Keratinocyte (primary cell): ENCODE data around the gene NDEL1. TPM values are rescaled to one million over a fixed set of nuclear protein-coding genes. Genes with fewer than 3 reads are reported as not detected.

Experiments
- DNase-seq: peaks from one replicate; pipeline ENCODE4 v3.0.0-alpha.2; 2011; ENCODE audit warnings: low read depth, missing footprints, low spot score
- FAIRE-seq: peaks from 2 replicates; lab custom pipeline; 2011; peaks lifted over from hg19 to GRCh38; lab: Jason Lieb, UNC
- H2AFZ ChIP-seq: 2 replicates; pipeline ENCODE4 v1.6.0; 2012; ENCODE audit warnings: low read length, control low read depth, inconsistent platforms; ENCODE audit not compliant: control insufficient read depth
- H3K27ac ChIP-seq: 2 replicates; pipeline ENCODE4 v1.5.1; 2011; ENCODE audit warnings: low read length; ENCODE audit not compliant: control insufficient read depth, insufficient read depth
- H3K27me3 ChIP-seq: 3 replicates; pipeline ENCODE4 v1.6.0; 2011; ENCODE audit warnings: low read length; ENCODE audit not compliant: control insufficient read depth, insufficient read depth; ENCODE audit errors: extremely low read depth
- H3K36me3 ChIP-seq, 2 experiments: 2 replicates in 1 of 2; 3 replicates in 1 of 2; pipeline ENCODE4 v1.5.1; 2011; ENCODE audit warnings: low read length in 2 of 2, mild to moderate bottlenecking in 1 of 2; ENCODE audit not compliant: control insufficient read depth in 2 of 2, insufficient read depth in 2 of 2; ENCODE audit errors: extremely low read depth in 1 of 2
- H3K4me1 ChIP-seq: 3 replicates; pipeline ENCODE4 v1.5.1; 2011; ENCODE audit warnings: low read length; ENCODE audit not compliant: control insufficient read depth, insufficient read depth; ENCODE audit errors: extremely low read depth
- H3K4me2 ChIP-seq: 3 replicates; pipeline ENCODE4 v1.6.0; 2011; ENCODE audit warnings: low read depth, low read length; ENCODE audit not compliant: control insufficient read depth, insufficient read depth; ENCODE audit errors: extremely low read depth
- H3K4me3 ChIP-seq, 3 experiments: fragments of 200-600 bp in 1 of 3; sonication (generic) in 1 of 3; 2 replicates in 2 of 3; 3 replicates in 1 of 3; pipeline ENCODE4 v1.5.1; 2011 to 2016; ENCODE audit warnings: low read length in 3 of 3, mild to moderate bottlenecking in 3 of 3, control low read depth in 2 of 3, inconsistent platforms in 1 of 3, low read depth in 1 of 3, mixed read lengths in 1 of 3, mixed run types in 1 of 3, moderate library complexity in 1 of 3; ENCODE audit not compliant: control insufficient read depth in 2 of 3, insufficient read depth in 2 of 3; ENCODE audit errors: extremely low read depth in 1 of 3
- H3K79me2 ChIP-seq: 2 replicates; pipeline ENCODE4 v1.6.0; 2012; ENCODE audit warnings: low read length; ENCODE audit not compliant: control insufficient read depth, insufficient read depth
- H3K9ac ChIP-seq: 3 replicates; pipeline ENCODE4 v1.6.0; 2011; ENCODE audit warnings: low read length; ENCODE audit not compliant: control insufficient read depth, insufficient read depth; ENCODE audit errors: extremely low read depth
- H3K9me1 ChIP-seq: 3 replicates; pipeline ENCODE4 v1.6.0; 2011; ENCODE audit warnings: low read length; ENCODE audit not compliant: control insufficient read depth, insufficient read depth; ENCODE audit errors: extremely low read depth
- H3K9me3 ChIP-seq: 2 replicates; pipeline ENCODE4 v1.5.1; 2012; ENCODE audit warnings: low read depth, low read length; ENCODE audit not compliant: control insufficient read depth
- H4K20me1 ChIP-seq: 3 replicates; pipeline ENCODE4 v1.6.0; 2011; ENCODE audit warnings: low read length; ENCODE audit not compliant: control insufficient read depth, insufficient read depth; ENCODE audit errors: extremely low read depth
- CTCF ChIP-seq, 3 experiments: IDR thresholded peaks in 1 of 3; conservative IDR thresholded peaks in 1 of 3; optimal IDR thresholded peaks in 1 of 3; 2 replicates in 2 of 3; 3 replicates in 1 of 3; pipeline versions ENCODE3 to v1.5.1; 2011; ENCODE audit warnings: low read length in 3 of 3, mild to moderate bottlenecking in 3 of 3, moderate library complexity in 2 of 3, control low read depth in 1 of 3, inconsistent platforms in 1 of 3; ENCODE audit not compliant: insufficient read depth in 2 of 3; ENCODE audit errors: extremely low read depth in 1 of 3
- EZH2 ChIP-seq: IDR thresholded peaks from one replicate; pipeline ENCODE4 v1.6.1; 2012; ENCODE audit warnings: inconsistent platforms, mild to moderate bottlenecking, low read length, moderate library complexity
- dilution Hi-C: fragments of 300-500 bp; cut with MboI; formaldehyde crosslinking; loops from one replicate; pipeline ENCODE4 v1.7.0; 2020; ENCODE audit warnings: low sequenced_read_pairs; ENCODE audit not compliant: extremely low pct_ligation_motif_present
- polyA plus RNA-seq, 5 experiments: library from polyadenylated mRNA; depleted of rRNA in 3 of 5; stranded (reverse) in 3 of 5; stranded (forward) in 1 of 5; unstranded in 1 of 5; fragments of >200 nt; gene quantifications; 1 replicate in 1 of 5; 2 replicates in 3 of 5; 3 replicates in 1 of 5; pipeline versions ENCODE4 v1.2.1 to v1.2.3, GENCODE V29; 2011 to 2012; ENCODE audit warnings: missing spikeins in 2 of 5, low read depth in 1 of 5, low replicate concordance in 1 of 5

The NDEL1 gene
- polyA plus RNA-seq, 1 donor (not counting 4 experiments of a cell fraction or from before 2014, with no cell fraction given): 76.8 TPM

DNA sequence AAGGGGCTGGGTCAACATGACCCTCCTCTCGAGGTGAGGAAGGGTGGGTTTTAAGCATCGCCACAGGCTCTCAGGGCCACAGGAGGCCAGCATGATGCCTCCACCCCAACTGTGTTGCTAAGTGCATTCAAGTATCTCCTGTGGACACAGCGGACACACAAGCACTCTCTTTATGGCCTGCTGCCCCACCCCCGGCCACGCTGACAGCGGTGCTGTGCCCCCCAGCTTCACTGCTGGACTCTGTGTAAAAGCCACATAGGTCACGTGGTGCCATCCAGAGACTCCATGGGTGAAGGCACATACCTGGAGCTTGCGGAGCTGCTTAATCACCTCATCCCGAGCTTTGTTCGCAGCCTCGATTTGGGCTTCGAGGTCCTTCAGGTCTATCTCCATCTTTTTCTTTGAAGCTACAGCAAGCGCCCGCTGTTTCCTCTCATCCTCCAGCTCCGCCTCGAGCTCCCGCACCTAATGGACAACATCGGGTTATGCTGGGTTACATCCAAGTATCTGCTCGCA lies 51.5 kb downstream of the NDEL1 start:
- no peaks in the 10 kb centered on the region for H4K20me1 ChIP-seq
- H3K4me3 ChIP-seq: no peak overlapping the region
- H3K36me3 ChIP-seq: peaks cover 13 to 22% of the 10 kb centered on the region in 2 experiments
- no peak overlapping the region for H3K27ac ChIP-seq
- H3K9ac ChIP-seq: no peak overlapping the region
- H2AFZ ChIP-seq: no peak overlapping the region
- dilution Hi-C loops: no loop called here
- FAIRE-seq (no peak), DNase-seq (no peak)
- TF ChIP-seq EZH2: no peak
- no peaks in the 10 kb centered on the region for H3K27me3 ChIP-seq
- H3K79me2 ChIP-seq: no peaks in the 10 kb centered on the region
- H3K4me2 ChIP-seq: no peak overlapping the region
- H3K9me1 ChIP-seq: no peaks in the 10 kb centered on the region
- H3K4me1 ChIP-seq: no peaks in the 10 kb centered on the region
- H3K9me3 ChIP-seq: no peaks in the 10 kb centered on the region

DNA sequence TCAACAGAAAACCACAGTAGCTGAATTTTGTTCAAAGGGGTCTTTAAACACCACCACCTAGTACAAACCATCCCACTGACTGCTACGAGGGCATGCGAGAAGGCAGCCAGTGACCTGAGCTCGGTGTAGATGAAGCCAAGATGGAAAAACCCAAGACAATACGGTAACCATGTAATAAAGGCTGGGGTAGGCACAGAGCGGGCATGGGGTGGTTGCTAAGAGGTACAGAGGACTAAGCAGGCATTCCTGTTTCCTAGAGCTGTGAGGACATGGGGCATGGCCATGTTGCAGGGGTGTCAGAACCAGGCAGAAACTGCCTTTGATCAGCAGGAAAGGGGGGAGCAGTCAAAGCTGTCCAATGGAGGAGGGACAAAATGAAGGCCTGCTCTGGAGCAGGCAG lies 52.1 kb downstream of the NDEL1 start:
- Histone ChIP-seq H3K79me2 (no peaks in the 10 kb centered on the region), H3K9me1 (no peaks in the 10 kb centered on the region), H3K9me3 (no peaks in the 10 kb centered on the region), H2AFZ (no peak overlapping the region), H3K4me2 (no peak overlapping the region), H3K4me1 (no peaks in the 10 kb centered on the region), H4K20me1 (no peaks in the 10 kb centered on the region), H3K27ac (no peak overlapping the region), H3K27me3 (no peaks in the 10 kb centered on the region), H3K9ac (no peak overlapping the region), H3K4me3 (no peak overlapping the region), H3K36me3 (peaks cover 13 to 19% of the 10 kb centered on the region in 2 experiments)
- FAIRE-seq: no peak
- no peak for DNase-seq
- TF ChIP-seq EZH2 (no peak), CTCF (optimal IDR thresholded peaks at IDR 0.05 in 1 of 3, IDR thresholded peaks at IDR 0.05 in 1 of 3, conservative IDR thresholded peaks at IDR 0.05 in 1 of 3; ENCODE audit: extremely low read depth in 1 of 3, insufficient read depth in 2 of 3, low read length in 3 of 3) (no peak)
- dilution Hi-C loops: no loop called here

- FAIRE-seq (no peak), DNase-seq (no peak)
- no peaks in the 10 kb centered on the region for H4K20me1 ChIP-seq
- H2AFZ ChIP-seq: no peak overlapping the region
- H3K27me3 ChIP-seq: no peaks in the 10 kb centered on the region
- dilution Hi-C loops: no loop called here
- no peaks in the 10 kb centered on the region for H3K9me1 ChIP-seq
- TF ChIP-seq EZH2 (no peak), CTCF (optimal IDR thresholded peaks at IDR 0.05 in 1 of 3, IDR thresholded peaks at IDR 0.05 in 1 of 3, conservative IDR thresholded peaks at IDR 0.05 in 1 of 3; ENCODE audit: extremely low read depth in 1 of 3, insufficient read depth in 2 of 3, low read length in 3 of 3) (no peak)
- H3K27ac ChIP-seq: no peak overlapping the region
- no peak overlapping the region for H3K4me3 ChIP-seq
- no peak overlapping the region for H3K4me2 ChIP-seq
- no peaks in the 10 kb centered on the region for H3K79me2 ChIP-seq
- no peak overlapping the region for H3K9ac ChIP-seq
- H3K9me3 ChIP-seq: no peaks in the 10 kb centered on the region
- peaks cover 14 to 17% of the 10 kb centered on the region in 2 experiments for H3K36me3 ChIP-seq
- H3K4me1 ChIP-seq: no peaks in the 10 kb centered on the region
These were observed 52.8 kb downstream of the NDEL1 start for GRCh38 chr17:8488491-8488890.
